Loucy (cell line): ENCODE results near the gene PAK5.

Experiments used
- EZH2phosphoT487 ChIP-seq: fragments of 200-600 bp; IDR thresholded peaks from 2 replicates; pipeline ENCODE4 v1.6.1; 2018; ENCODE audit warnings: antibody characterized with exemption, mild to moderate bottlenecking, moderate library complexity, borderline replicate concordance
- TF ChIP-seq, protein P1 (sequence below): fragments of 200-600 bp; sonication (generic); conservative IDR thresholded peaks from 2 replicates; pipeline ENCODE4 v1.5.1; 2014; ENCODE audit warnings: mild to moderate bottlenecking, antibody characterized with exemption, low read length

DNA sequence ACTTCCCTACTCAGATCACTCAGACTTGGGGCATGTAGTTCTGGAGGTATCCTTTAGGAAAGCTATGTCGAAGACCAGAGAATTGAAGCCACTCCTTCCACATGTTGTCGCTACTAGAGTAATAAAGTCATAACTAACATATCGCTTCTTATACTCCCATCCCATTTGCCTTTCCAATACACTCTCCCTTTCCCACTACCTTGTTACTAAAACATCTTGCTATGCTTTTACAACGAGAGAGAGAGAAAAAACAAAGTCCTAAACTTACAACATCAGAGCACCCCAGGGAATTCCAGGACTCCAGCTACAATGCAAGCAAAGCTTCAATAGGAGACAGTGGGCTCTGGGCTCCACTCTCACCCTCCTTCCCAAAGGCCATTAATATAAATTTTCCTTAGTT, 329.6 kb downstream of the PAK5 start:
- TF ChIP-seq, protein P1, sequence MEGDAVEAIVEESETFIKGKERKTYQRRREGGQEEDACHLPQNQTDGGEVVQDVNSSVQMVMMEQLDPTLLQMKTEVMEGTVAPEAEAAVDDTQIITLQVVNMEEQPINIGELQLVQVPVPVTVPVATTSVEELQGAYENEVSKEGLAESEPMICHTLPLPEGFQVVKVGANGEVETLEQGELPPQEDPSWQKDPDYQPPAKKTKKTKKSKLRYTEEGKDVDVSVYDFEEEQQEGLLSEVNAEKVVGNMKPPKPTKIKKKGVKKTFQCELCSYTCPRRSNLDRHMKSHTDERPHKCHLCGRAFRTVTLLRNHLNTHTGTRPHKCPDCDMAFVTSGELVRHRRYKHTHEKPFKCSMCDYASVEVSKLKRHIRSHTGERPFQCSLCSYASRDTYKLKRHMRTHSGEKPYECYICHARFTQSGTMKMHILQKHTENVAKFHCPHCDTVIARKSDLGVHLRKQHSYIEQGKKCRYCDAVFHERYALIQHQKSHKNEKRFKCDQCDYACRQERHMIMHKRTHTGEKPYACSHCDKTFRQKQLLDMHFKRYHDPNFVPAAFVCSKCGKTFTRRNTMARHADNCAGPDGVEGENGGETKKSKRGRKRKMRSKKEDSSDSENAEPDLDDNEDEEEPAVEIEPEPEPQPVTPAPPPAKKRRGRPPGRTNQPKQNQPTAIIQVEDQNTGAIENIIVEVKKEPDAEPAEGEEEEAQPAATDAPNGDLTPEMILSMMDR = no peak
- no peak for TF ChIP-seq EZH2phosphoT487
